ENCODE measurements around the gene EMC7. TPM values are rescaled to one million over a fixed set of nuclear protein-coding genes. Genes with fewer than 3 reads are reported as not detected.

Gene EMC7
- total and polyA plus RNA-seq, 2 experiments from 2014 or later, result 63.2 to 191 TPM

- H3K27ac ChIP-seq, result no peak overlapping the region
- no peaks in the 10 kb centered on the region for H3K27me3 ChIP-seq
- no peaks in the 10 kb centered on the region for H3K9me2 ChIP-seq (replicated peaks; ENCODE audit: insufficient read depth)
- no peak overlapping the region for H2AFZ ChIP-seq
- H3K4me2 ChIP-seq, result no peak overlapping the region
- no peaks in the 10 kb centered on the region for H4K20me1 ChIP-seq (ENCODE audit: insufficient read depth, poor library complexity, severe bottlenecking)
- no peaks in the 10 kb centered on the region for H3K79me2 ChIP-seq
- no peak for TF ChIP-seq EZH2phosphoT487 (IDR thresholded peaks at IDR 0.05; ENCODE audit: low read depth, severe bottlenecking, unreplicated experiment)
- TF ChIP-seq, protein P1, sequence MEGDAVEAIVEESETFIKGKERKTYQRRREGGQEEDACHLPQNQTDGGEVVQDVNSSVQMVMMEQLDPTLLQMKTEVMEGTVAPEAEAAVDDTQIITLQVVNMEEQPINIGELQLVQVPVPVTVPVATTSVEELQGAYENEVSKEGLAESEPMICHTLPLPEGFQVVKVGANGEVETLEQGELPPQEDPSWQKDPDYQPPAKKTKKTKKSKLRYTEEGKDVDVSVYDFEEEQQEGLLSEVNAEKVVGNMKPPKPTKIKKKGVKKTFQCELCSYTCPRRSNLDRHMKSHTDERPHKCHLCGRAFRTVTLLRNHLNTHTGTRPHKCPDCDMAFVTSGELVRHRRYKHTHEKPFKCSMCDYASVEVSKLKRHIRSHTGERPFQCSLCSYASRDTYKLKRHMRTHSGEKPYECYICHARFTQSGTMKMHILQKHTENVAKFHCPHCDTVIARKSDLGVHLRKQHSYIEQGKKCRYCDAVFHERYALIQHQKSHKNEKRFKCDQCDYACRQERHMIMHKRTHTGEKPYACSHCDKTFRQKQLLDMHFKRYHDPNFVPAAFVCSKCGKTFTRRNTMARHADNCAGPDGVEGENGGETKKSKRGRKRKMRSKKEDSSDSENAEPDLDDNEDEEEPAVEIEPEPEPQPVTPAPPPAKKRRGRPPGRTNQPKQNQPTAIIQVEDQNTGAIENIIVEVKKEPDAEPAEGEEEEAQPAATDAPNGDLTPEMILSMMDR (IDR thresholded peaks at IDR 0.05; ENCODE audit: poor library complexity), result no peak
- TF ChIP-seq EZH2 (IDR thresholded peaks at IDR 0.05; ENCODE audit: borderline replicate concordance), result no peak
- no peaks in the 10 kb centered on the region for H3K9me3 ChIP-seq (ENCODE audit: low read depth)
- H3K4me3 ChIP-seq, result no peak overlapping the region
- 73% methylated on average over 3 of the region's 3 CpGs for WGBS (ENCODE audit: low lambda C conversion rate, missing lambda C conversion rate)
- H3K4me1 ChIP-seq (ENCODE audit: insufficient read depth), result no peaks in the 10 kb centered on the region
- no peaks in the 10 kb centered on the region for H3K36me3 ChIP-seq (replicated peaks; ENCODE audit: insufficient read depth, low read depth)
- DNase-seq (ENCODE audit: low spot score), result no peak
Observed at GRCh38 chr15:34059946-34060345, 41.7 kb downstream of the EMC7 start.

DNA sequence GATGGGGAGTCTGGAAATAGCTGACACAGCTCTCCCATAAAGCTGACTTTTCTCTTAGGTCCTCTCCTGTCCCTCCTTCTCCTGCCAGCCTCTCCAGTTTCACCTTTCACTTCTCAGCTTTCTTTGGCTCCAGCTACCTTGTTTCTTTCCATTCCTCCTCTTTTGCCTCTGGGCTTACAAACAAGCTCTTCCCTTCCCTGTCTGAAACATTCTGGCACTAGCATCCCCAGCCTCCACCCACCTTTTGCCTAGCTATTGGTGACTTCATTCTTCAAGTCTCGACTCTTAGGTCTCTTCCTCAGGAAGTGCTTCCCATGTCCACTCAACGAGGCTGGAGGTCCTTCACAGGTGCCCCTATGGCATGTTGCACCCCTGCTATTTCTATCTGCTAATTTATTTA lies 42.2 kb downstream of the EMC7 start:
- TF ChIP-seq EZH2phosphoT487 (IDR thresholded peaks at IDR 0.05; ENCODE audit: low read depth, severe bottlenecking, unreplicated experiment), result no peak
- TF ChIP-seq, protein P1 (IDR thresholded peaks at IDR 0.05; ENCODE audit: poor library complexity), result no peak
- no peak for TF ChIP-seq EZH2 (IDR thresholded peaks at IDR 0.05; ENCODE audit: borderline replicate concordance)

DNA sequence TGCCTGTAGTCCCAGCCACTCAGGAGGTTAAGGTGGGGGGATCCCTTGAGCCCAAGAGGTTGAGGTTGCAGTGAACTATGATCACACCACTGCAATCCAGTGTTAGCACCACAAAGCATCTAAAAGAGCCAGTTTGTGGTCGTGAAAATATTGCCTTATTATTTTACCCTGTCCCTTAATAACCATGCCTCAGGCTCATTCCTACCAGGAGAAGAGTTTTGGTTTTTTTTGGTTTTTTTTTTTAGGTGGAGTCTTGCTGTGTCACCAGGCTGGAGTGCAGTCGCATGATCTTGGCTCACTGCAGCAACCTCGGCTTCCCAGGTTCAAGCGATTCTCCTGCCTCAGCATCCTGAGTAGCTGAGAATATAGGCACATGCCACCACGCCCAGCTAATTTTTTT lies 44.8 kb downstream of the EMC7 start:
- no peaks in the 10 kb centered on the region for H3K27me3 ChIP-seq
- no peak for TF ChIP-seq EZH2phosphoT487 (IDR thresholded peaks at IDR 0.05; ENCODE audit: low read depth, severe bottlenecking, unreplicated experiment)
- TF ChIP-seq EZH2 (IDR thresholded peaks at IDR 0.05; ENCODE audit: borderline replicate concordance), result no peak
- TF ChIP-seq, protein P1 (IDR thresholded peaks at IDR 0.05; ENCODE audit: poor library complexity), result no peak
- H3K9me3 ChIP-seq (ENCODE audit: low read depth), result no peaks in the 10 kb centered on the region
- no peak overlapping the region for H3K27ac ChIP-seq
- H3K9me2 ChIP-seq (replicated peaks; ENCODE audit: insufficient read depth), result no peaks in the 10 kb centered on the region
- H4K20me1 ChIP-seq (ENCODE audit: insufficient read depth, poor library complexity, severe bottlenecking), result no peaks in the 10 kb centered on the region
- H3K4me1 ChIP-seq (ENCODE audit: insufficient read depth), result no peaks in the 10 kb centered on the region
- H3K4me2 ChIP-seq, result no peak overlapping the region
- H2AFZ ChIP-seq, result no peak overlapping the region
- no peak overlapping the region for H3K4me3 ChIP-seq
- H3K36me3 ChIP-seq (replicated peaks; ENCODE audit: insufficient read depth, low read depth), result no peaks in the 10 kb centered on the region
- 90% methylated on average over 5 of the region's 5 CpGs for WGBS (ENCODE audit: low lambda C conversion rate, missing lambda C conversion rate)
- H3K79me2 ChIP-seq, result no peaks in the 10 kb centered on the region
- no peak for DNase-seq (ENCODE audit: low spot score)

More for the DNA sequence above, 42.2 kb downstream of the EMC7 start:
- no peak overlapping the region for H3K4me2 ChIP-seq
- no peaks in the 10 kb centered on the region for H3K4me1 ChIP-seq (ENCODE audit: insufficient read depth)
- H3K9me3 ChIP-seq (ENCODE audit: low read depth), result no peaks in the 10 kb centered on the region
- H2AFZ ChIP-seq, result no peak overlapping the region
- H3K79me2 ChIP-seq, result no peaks in the 10 kb centered on the region
- no peaks in the 10 kb centered on the region for H3K27me3 ChIP-seq
- H3K36me3 ChIP-seq (replicated peaks; ENCODE audit: insufficient read depth, low read depth), result no peaks in the 10 kb centered on the region
- H3K27ac ChIP-seq, result no peak overlapping the region
- no peaks in the 10 kb centered on the region for H4K20me1 ChIP-seq (ENCODE audit: insufficient read depth, poor library complexity, severe bottlenecking)
- WGBS (ENCODE audit: low lambda C conversion rate, missing lambda C conversion rate), result 67% methylated on average over 2 of the region's 2 CpGs
- no peaks in the 10 kb centered on the region for H3K9me2 ChIP-seq (replicated peaks; ENCODE audit: insufficient read depth)
- H3K4me3 ChIP-seq, result no peak overlapping the region
- DNase-seq (ENCODE audit: low spot score), result no peak
